HG02885 (cell line): ENCODE measurements around the gene BTNL3.
"Not testable (repeated sequence)": the region's sequence is repeated elsewhere in the genome, so short reads cannot be mapped to it uniquely, and the experiment has no call there.

Experiments used
- ATAC-seq: cut with Tn5 transposase; IDR thresholded peaks from one replicate; pipeline ENCODE4 v1.9.1; 2021; ENCODE audit warnings: mild to moderate bottlenecking; ENCODE audit not compliant: unreplicated experiment, poor library complexity

BTNL3 gene

GRCh38 chr5:180988592-180988991 lies at the start of gene BTNL3:
Gene BTNL3, plus strand, starts transcription at chr5:180988846. Its CDS starts 183 bp downstream, at chr5:180989029.
- ATAC-seq = no peak

GRCh38 chr5:180950291-180950949 lies 38.2 kb upstream of the BTNL3 start:
- no peak for ATAC-seq

GRCh38 chr5:180959661-180960060 lies 29.0 kb upstream of the BTNL3 start:
- no peak for ATAC-seq

GRCh38 chr5:180960209-180960608 lies 28.4 kb upstream of the BTNL3 start:
- ATAC-seq = no peak

- no peak for ATAC-seq
Observed at GRCh38 chr5:180969406-180969805, 19.2 kb upstream of the BTNL3 start.

GRCh38 chr5:180970336-180970735 lies 18.3 kb upstream of the BTNL3 start:
- no peak for ATAC-seq

GRCh38 chr5:180970875-180971274 lies 17.8 kb upstream of the BTNL3 start:
- no peak for ATAC-seq

GRCh38 chr5:180974612-180975315 lies 13.9 kb upstream of the BTNL3 start:
- peak; percentile 16 for ATAC-seq

- ATAC-seq = peak; percentile 90
Observed at GRCh38 chr5:180975338-180975737, 13.3 kb upstream of the BTNL3 start.

GRCh38 chr5:180976518-180976917 lies 12.1 kb upstream of the BTNL3 start:
- ATAC-seq = no peak

- no peak for ATAC-seq
Observed at GRCh38 chr5:180977852-180978251, 10.8 kb upstream of the BTNL3 start.

- no peak for ATAC-seq
Observed at GRCh38 chr5:180982008-180982741, 6.5 kb upstream of the BTNL3 start.

- ATAC-seq = no peak
Observed at GRCh38 chr5:180988016-180988415, 630 bp upstream of the BTNL3 start.

GRCh38 chr5:180990086-180990881 lies 1.6 kb downstream of the BTNL3 start:
- peak; percentile 50 for ATAC-seq

GRCh38 chr5:180990882-180991242 lies 2.2 kb downstream of the BTNL3 start:
- no peak for ATAC-seq

GRCh38 chr5:181001947-181002346 lies 13.3 kb downstream of the BTNL3 start:
- ATAC-seq = no peak

GRCh38 chr5:181005791-181006190 lies 17.1 kb downstream of the BTNL3 start:
- ATAC-seq = no peak

- no peak for ATAC-seq
Observed at GRCh38 chr5:181008136-181008535, 19.5 kb downstream of the BTNL3 start.

GRCh38 chr5:181010018-181010417 lies 21.4 kb downstream of the BTNL3 start:
- ATAC-seq = not testable (repeated sequence)

- not testable (repeated sequence) for ATAC-seq
Observed at GRCh38 chr5:181014654-181015053, 26.0 kb downstream of the BTNL3 start.
